Myocyte (in vitro differentiated cells): ENCODE measurements around the gene ANKRD33B. TPM values are rescaled to one million over a fixed set of nuclear protein-coding genes. Genes with fewer than 3 reads are reported as not detected.
"Not testable (repeated sequence)": the region's sequence is repeated elsewhere in the genome, so short reads cannot be mapped to it uniquely, and the experiment has no call there.

Source experiments
- DNase-seq: peaks from one replicate; pipeline ENCODE4 v3.0.0-alpha.2; 2012; ENCODE audit warnings: low read depth
- total RNA-seq: library from RNA; depleted of rRNA; stranded (reverse); fragments of >200 nt; gene quantifications from 2 replicates; pipeline ENCODE4 v1.2.3, GENCODE V29; 2014

Gene ANKRD33B
- total RNA-seq, 1 donor from 2014 or later: 3.1 TPM

DNA sequence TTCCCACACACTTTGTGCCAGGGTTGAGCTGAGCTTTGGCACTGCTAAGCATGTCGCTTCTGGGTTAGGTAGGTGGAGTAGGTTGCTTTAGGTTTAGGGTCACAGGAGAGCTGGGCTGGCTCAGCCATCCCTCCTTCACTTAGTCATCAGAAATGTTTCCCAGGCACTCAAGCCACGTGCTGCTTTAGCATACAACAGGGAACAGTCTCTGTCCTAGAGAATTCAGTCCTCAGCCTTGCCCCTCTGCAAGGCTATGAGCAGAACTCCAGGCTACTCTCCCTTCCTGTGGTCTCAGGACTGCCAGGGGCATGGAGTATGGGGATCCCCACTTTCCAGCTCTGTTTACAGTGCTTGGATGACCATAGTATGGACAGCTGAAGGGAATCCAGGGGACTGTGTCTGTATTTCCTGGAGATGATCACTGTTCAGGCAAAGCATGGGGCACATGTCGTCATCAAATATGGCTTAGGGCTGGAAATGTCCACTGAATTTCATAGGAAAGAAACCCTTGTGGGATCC, 7.5 kb upstream of the ANKRD33B start:
- DNase-seq: peak; percentile 55

DNA sequence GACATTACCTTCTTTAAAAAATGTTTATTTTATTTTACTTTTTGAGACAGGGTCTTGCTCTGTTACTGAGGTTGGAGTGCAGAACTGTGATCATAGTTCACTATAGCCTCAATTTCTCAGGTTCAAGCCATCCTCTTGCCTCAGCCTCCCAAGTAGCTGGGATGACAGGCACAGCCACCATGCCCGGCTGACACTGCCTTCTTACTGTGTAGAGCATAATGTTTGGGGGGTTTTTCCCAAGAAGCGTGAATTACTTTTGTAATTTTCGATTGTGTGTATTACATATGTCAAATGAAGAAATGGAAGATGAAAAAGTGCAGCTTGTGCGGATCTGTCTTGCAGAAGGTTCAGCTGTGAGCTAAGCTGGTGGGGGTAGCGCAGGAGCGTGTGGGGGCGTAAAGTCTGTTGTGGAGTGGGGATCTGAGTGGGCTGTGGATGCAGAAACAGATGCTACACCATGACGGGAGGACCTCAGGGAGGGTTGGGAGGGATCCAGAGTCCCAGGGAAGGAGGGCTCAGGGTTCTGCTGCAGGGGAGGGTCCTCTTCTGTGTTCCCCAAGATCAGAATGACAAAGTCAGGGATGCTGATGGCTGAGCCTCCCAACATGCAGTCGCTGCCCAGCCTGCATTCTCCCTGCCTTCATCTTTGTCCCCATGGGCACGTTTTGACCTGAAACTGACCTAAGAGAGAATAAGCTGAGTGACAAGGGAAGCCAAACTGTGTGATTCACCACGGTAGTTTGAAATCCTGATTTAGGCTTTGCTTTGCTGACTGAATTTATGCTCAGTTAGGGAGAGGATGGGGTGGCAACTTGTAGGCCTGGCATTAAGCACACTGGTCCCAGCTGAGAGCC, 6.8 kb upstream of the ANKRD33B start:
- no peak for DNase-seq

DNA sequence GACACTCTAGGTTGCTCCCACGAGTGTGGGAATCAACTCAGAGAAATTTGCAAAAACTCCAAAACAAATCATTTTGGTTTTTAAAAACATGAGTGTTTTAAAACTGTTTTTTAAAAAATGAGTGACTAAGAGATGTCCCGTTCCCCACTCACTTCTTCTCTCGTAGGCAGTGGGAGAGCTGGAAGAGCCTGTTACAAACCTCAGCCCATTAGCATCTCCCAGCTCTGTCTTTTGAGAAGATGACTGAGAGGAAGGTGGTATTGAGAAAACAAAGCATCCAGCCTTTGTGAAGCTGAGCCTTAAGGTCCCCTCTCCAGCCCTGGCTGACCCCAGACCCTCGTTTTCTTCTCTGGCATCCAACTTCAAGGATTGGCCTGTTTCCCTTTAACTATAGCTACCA, 4.7 kb upstream of the ANKRD33B start:
- DNase-seq: no peak

DNA sequence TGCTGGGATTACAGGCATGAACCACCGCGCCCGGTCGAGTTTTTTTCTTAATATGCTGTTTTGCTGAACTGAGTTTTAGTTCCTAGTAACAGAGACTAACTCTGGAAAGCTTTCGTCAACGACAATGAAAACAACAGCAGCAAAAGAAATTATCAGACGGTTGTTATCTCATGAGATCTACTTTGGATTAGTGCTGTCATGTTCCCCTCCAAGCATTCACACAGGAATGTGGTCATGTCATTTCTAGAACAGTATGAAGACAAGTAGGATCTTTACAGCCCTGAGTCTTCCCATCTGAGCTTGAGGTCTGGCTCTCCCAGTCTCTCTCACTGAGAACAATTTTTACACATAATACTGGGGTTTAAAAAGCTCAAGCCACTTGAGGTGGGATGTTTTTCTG, 4.0 kb upstream of the ANKRD33B start:
- DNase-seq: no peak

DNA sequence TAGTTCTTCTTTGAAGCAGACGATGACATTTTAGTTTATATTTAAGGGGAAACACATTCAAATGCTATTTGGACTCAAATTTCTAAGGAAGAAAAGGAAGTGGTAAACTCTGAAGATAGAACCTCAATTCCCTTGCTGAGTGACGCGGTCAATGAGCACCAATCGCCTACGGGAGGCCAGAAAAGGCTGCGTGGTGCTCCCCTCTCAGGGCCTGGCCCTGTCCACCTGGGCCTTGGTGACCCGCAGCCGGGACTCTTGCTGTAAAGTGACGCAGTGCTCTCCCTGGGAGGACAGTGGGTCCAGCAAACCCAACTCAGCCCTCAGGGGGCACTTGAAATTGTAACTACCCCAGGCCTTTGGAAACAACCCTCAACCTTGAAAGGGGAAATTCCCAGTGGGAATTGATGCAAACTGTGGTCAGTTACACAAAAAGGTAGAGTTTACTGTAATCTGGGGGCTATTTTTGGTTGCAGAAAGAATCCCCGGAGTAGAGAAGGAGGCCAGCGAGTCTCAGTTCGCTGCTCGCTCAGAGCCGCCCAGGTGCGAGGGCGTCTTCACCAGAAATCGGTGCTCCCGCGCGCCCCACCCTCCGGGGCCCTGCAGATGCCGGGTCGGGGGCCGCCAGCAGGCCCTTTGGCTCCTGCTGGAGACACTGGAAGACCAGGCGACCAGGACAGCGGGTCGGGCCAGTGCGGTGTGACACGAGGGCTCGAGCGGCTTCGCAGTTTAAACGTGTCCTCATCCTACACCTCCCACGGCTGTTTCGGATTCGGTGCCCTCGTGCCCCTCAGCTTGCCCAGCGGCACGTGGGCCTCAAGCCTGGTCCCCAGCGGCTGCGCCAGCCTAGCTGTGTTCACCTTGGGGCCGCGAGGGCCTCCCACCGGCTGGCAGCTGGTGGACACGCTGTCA, 1.4 kb upstream of the ANKRD33B start:
- no peak for DNase-seq

DNA sequence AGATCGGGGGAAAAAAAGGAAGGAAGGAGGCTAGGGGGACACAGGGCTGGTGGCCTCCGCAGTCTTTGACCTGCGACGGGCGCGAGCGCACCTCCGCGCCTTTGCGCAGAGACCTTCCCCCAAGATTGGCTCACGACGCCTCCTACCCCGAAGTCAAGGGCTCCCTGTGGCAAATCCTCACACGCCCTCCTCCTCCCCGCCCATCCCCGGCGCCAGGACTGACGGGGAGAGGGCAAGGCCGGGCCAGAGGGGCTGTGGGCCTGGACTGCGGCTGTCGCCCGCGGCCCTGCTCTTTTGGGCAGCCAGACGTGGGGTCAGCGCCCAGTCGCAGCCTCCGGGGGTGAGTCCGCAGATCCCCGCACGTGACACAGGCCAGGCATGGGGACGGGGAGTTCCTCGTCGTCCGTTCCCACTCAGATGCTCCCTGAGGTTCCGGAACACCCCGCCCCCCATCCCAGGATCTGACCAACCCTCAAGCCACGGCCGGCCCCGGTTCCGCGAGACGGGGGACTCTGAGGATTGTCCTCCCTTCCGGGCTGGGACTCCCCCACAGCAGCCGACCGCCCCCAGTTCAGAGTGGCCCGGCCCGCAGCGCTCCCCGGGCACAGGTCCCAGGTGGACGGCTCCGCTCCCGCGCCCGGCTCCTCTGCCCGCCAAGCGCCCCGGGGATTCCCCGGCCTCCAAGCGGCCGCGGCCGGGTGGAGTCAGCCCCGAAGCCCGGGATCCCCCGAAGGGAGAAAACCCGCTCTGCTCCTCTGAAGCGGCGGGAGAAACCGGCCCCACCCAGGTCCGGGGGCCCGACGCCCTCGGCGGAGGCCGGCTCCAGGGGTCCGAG, 543 bp upstream of the ANKRD33B start:
- no peak for DNase-seq

DNA sequence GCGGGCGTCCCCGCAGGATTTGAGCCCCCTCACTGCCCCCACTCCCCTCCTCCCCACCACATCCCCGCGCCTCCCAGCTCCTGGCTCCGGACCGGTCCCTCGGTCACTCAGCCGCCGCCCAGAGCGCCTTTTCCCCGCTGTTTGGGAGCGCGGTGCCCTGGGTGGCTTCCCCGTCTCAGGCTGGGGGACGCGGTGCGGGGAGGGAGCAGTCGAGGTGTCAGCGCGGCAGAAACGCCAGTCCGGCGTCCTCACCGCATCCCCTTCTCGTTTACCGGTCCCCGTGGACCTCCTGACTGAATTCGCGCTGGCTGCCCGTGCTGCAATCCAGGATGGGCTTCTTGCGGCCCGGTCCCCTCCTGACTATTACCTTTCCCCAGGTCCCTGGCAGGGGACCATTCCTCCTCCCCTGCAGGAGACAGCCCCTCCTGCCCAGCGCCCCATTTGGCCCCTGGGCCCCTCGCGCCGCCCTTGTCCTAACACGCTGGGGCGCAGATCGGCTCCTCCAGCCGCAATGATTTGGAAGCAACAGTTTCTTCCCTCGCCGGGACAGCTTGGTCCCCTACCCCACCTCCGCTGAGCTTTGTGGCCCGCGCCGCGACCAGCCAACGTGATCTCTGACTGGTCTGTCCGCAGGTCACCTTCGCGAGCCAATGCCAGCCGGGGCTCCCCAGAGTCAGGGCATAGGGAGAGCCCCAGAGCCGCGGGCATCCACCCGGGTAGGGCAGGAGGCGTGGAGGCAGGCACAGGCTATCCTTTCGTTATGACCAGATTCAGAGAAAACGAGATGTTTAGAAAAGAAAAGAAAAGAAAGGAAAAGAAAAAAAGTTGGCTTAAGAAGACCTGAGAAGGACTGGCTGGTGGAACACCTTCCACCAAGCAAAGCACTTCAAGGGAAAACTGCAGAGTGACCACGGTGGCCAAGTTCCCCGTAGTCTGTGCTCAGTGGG, 1.2 kb downstream of the ANKRD33B start:
- DNase-seq: no peak

DNA sequence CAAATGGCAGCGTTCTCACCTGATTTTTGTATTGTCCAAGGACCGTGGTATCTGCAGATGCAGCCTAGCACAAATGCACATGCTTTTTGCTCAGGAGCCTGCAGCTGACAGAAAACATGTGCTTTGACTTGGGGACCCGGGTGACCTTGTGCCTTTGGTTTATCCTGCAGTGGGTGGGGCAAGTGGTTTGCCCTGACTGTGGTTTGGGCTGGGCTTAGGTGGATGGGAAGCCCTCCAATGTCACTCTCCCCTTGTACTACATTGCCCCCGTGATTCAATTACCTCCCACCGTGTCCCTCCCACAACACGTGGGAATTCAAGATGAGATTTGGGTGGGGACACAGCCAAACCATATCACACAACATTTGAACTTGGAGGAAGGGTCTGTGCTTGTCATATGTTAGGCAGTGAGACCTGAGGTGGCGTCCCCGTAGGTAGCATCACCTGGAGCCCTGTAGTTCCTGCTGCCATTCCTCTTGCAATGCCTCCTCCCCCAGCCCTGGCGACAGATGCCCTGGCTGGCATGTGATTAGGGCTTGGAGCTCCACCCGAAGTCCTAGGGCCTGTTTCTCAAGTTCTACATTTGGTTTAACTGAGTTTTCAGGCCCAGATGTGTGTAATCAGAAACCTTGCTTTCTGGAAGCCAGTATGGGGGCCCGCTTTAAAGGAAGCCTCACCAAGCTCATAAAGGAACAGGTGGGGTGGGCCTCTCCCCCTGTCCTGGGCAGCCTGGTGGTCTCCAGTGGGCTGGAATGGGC, 2.1 kb downstream of the ANKRD33B start:
- DNase-seq: no peak

DNA sequence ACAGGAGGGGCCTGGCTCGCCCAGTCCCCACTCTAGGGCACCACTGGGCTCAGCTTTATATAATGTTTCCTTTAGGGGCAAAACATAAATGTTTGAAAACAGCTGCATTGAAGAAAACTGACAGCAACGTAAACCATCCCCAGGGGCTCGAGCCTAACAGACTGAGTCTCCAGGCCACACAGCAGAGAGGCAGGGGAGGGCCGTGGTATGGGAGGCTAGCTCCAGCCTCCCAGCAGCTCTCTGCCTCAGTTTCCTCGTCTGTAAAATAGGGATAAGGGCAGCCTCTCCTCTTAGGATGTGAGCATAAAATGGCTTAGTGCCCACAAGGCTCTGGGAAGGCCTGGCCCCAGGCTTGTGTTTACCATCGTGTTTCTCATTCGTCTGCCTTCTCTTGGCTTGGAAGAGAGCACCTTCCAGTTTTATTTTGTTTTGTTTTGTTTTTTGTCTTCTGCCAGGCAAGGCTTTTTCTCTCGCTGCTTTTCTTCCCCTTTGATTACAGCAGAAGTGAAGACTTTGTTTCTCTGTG, 2.7 kb downstream of the ANKRD33B start:
- DNase-seq: no peak

DNA sequence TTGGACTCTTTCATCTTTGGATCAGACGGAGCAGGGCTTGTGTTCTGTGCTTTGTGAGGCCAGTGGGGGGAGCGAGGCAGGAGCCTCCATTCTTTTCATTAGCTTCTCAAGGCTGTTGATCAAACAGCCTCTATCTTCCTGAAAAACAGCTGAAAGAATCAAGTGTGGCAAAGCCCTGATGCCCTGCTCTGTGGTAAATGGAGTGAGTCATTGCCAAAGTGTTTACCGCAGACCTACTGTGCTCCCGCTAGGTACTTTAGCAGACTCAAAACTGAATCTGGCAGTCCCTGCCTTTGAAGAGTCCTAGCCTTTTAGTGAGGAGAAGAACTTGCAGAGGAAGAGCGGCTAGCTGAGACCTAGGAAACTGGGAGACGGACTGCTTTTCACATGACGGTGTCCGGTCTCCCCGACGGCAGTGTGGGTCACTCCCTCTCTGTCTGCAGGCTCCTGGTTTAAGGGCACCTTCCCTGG, 3.3 kb downstream of the ANKRD33B start:
- DNase-seq: no peak

DNA sequence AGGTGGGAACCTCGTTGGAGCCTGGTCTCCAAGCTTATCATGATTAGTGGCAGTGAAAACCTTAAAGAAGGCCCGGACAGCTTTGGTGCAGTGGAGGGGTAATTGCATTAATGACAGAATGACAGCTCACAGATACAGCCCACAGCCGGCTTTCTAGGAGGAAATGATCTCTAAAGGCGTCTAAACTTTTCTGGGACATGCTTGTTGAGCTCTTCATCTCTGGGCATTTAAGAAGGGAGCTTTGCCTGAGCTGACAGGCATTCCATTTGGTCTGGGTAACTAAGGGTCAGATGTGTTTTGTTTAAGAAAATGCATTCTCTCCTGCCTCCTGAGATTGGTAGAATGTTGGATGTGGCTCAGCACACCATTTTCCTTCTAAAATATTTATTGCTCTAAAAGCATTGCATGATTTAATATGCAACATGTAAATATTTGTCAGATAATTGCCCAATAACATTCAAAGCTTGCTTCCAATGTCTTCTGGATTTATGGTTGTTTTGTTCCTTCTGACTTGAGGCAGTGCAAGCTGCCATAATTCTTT, 4.0 kb downstream of the ANKRD33B start:
- no peak for DNase-seq

DNA sequence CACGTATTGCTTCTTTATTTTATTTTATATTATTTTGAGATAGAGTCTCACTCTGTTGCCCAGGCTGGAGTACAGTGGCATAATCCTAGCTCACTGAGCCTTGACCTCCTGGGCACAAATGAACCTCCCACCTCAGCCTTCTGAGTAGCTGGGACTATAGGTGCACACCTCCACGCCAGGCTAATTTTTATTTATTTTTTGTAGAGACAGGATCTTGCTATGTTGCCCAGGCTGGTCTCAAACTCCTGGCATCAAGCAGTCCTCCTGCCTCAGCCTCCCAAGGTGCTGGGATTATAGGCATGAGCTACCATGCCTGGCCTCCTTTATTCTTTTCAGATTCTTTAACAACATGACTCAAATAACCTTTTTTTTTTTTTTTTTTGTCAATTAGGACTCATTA, 6.7 kb downstream of the ANKRD33B start:
- not testable (repeated sequence) for DNase-seq

DNA sequence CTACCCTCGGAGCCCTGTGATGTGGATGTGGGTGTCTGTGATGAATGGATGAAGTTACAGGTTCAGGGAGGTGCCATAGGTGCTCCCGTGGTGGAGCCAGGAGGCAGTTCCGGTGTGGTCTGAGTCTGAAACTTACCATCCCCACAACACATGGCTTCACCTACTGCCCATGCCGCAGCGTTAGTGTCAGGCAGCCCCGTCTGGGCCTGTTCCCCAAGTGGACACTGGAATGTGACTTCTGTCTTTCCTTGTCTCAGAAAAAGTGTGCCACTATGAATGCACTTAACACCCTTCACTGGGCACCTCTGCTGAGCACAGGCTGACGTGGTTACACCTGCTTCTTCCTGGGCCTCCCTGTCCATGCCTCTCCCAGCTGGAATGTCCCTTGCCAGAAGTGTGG, 8.6 kb downstream of the ANKRD33B start:
- DNase-seq: no peak

DNA sequence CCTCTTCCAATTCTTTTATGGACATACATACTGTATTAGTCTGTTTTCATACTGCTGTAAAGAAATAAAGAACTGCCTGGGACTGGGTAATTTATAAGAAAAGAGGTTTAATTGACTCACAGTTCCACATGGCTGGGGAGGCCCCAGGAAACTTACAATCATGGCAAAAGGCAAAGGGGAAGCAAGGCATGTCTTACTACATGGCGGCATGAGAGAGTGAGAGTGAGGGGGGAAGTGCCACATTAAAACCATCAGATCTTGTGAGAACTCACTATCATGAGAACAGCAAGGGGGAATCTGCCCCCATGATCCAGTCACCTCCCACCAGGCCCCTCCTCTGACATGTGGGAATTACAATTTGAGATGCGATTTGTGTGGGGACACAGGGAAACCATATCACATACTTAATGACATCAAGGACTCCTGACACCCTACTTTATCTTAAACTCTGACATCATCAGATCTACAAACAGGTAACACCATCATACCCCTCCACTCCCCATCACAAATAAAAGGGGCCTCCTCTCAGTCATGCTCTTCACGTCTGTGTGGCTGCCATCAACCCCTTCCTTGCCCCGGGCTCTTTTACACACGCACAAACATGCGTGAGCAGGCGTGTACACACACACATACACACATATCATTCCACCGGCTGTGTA, 9.7 kb downstream of the ANKRD33B start:
- no peak for DNase-seq

DNA sequence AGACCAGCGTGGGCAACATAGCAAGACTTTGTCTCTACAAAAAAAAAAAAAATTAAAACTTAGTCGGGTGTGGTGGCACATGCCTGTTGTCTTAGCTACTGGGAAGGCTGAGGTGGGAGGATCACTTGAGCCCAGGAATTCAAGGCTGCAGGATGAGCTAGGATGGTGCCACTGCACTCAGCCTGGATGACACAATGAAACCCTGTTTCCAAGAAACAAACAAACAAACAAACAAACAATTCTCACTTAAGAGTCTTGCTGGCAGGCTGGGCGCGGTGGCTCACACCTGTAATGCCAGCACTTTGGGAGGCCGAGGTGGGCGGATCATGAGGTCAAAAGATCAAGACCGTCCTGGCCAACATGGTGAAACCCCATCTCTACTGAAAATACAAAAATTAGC, 11.0 kb downstream of the ANKRD33B start:
- DNase-seq: not testable (repeated sequence)

DNA sequence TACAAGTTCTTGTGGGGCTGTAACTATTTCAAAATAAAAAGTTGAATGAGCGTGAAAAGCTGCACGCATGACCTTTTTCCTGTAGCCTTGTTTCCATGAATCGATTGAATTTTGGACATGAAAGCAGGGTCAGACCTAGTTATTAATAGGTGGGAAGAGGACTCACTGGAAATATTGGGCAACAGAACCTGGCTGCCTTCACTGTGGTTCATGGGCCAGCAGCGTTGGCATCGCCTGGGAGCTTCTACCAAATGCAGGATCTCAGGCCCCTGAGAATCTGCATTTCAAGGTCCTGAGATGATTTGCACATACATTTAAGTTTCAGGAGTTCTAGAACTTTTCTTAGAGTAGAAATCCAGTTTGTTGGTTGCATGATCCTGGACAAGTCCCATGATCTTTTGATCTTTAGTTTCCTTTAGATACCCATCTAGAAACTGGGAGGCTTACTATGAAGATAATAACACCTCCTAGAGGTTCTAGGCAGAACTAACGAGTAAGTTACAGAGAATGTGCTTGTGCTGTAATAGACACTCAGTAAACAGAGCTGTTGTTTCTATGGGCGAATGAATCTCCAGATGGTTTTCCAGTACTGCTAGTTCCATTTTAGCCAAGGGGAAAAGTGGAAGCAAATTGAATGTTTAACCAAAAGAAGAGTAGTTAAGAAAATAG, 12.4 kb downstream of the ANKRD33B start:
- DNase-seq: no peak

DNA sequence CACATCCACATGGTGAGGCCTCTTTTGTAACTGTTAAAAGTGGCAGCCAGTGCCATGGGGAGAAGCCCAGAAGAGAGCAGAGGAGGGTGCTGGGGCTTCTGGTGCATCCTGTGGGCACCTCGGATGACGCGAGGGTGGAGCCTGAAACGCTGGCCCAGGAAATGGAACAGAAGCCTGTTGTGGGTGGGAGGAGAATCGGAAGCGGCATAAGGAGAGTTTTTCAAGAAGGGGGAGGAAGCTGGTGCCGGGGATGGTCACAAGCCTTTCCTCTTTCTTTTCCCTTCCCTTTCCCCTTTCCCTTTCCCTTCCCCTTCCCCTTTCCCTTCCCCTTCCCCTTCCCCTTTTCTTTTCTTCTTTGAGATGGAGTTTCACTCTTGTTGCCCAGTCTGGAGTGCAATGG, 12.9 kb downstream of the ANKRD33B start:
- no peak for DNase-seq
